Muscle of leg (tissue), 11 donors: ENCODE results near the gene COASY. TPM values are rescaled to one million over a fixed set of nuclear protein-coding genes. Genes with fewer than 3 reads are reported as not detected.

Experiments used
- DNase-seq: peaks from one replicate; pipeline ENCODE4 v3.0.0; 2013
- H3K27ac ChIP-seq: one replicate; pipeline ENCODE4 v1.5.1; 2013; ENCODE audit warnings: mild to moderate bottlenecking, low read length, control low read depth
- H3K27me3 ChIP-seq: one replicate; pipeline ENCODE4 v1.6.1; 2013; ENCODE audit warnings: low read length; ENCODE audit not compliant: control insufficient read depth, insufficient read depth
- H3K36me3 ChIP-seq: one replicate; pipeline ENCODE4 v1.6.1; 2013; ENCODE audit warnings: low read length; ENCODE audit not compliant: control insufficient read depth, insufficient read depth
- H3K4me1 ChIP-seq: one replicate; pipeline ENCODE4 v1.6.1; 2013; ENCODE audit warnings: low read length; ENCODE audit not compliant: control insufficient read depth, insufficient read depth
- H3K4me3 ChIP-seq: one replicate; pipeline ENCODE4 v1.5.1; 2013; ENCODE audit warnings: low read length, control low read depth
- H3K9me3 ChIP-seq: replicated peaks from 2 replicates; pipeline ENCODE4 v1.6.1; 2013; ENCODE audit warnings: low read depth, low read length; ENCODE audit not compliant: control insufficient read depth
- WGBS: methylation state at CpG from one replicate; pipeline ENCODE4 v1.1.5; 2013; ENCODE audit warnings: missing lambda C conversion rate; ENCODE audit not compliant: insufficient coverage; 5-methylcytosine and 5-hydroxymethylcytosine counted together
- polyA plus RNA-seq, 8 donors: library from polyadenylated mRNA; unstranded; fragments of 120-200 nt; gene quantifications; one replicate each; pipeline versions ENCODE4 v1.2.1 to v1.2.3, GENCODE V29; 2013; ENCODE audit warnings: inconsistent platforms in 1 of 8, low replicate concordance in 1 of 8; ENCODE audit not compliant: insufficient read length in 8 of 8, insufficient read depth in 1 of 8
- total RNA-seq: library from RNA; stranded (reverse); fragments of 120-200 nt; gene quantifications from one replicate; pipeline ENCODE4 v1.2.4, GENCODE V29; 2013

The COASY gene
- total and polyA plus RNA-seq, 9 donors, result 13.0 to 33.5 (median 28.6) TPM

DNA sequence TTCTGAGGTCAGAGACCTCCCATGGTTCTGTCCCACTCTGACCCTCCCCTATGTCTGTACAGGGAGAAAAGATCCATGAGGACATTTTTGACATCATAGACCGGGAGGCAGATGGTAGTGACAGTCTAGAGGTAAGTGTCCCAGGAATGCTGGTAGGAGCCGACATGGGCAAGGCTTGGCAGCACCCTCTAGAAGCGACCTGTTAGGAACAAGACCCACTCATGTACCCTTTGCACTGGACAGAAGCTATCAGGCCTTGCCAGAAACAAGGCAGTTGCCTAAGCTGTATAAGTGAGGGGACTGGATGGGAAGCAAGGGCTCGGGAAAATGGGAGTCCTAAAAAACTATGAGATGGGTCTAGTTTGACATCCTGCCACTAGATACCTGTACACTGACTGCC is 50.1 kb downstream of the COASY start:
- Histone ChIP-seq H3K27ac (no peak overlapping the region), H3K4me3 (no peak overlapping the region), H3K36me3 (peaks cover 44% of the 10 kb centered on the region), H3K27me3 (no peaks in the 10 kb centered on the region), H3K9me3 (no peaks in the 10 kb centered on the region), H3K4me1 (peaks cover 11% of the 10 kb centered on the region)
- no peak for DNase-seq
- no CpG with 5 or more reads among the region's 4 CpGs for WGBS

- peaks cover 44% of the 10 kb centered on the region for H3K36me3 ChIP-seq
- peaks cover 23% of the 10 kb centered on the region for H3K4me1 ChIP-seq
- DNase-seq, result no peak
- 92% methylated on average over 11 of the region's 17 CpGs for WGBS
- H3K27me3 ChIP-seq, result no peaks in the 10 kb centered on the region
- no peaks in the 10 kb centered on the region for H3K9me3 ChIP-seq
- H3K4me3 ChIP-seq, result no peak overlapping the region
- no peak overlapping the region for H3K27ac ChIP-seq
Measured at GRCh38 chr17:42613699-42614295, 51.8 kb downstream of the COASY start.

Other genes with a start within 250 kb of the COASY start
- 44.7 TPM for gene STAT3, start 173.7 kb upstream of the COASY start, total RNA-seq
- 10 to 100 TPM; 42.6 to 56.9 (median 48.1) TPM for gene STAT3, start 173.7 kb upstream of the COASY start, polyA plus RNA-seq
- 206 TPM for gene CAVIN1, start 138.9 kb upstream of the COASY start, total RNA-seq
- 100 to 1,000 TPM; 249 to 334 (median 299) TPM for gene CAVIN1, start 138.9 kb upstream of the COASY start, polyA plus RNA-seq
- gene ATP6V0A1, start 103.3 kb upstream of the COASY start, total RNA-seq, result 18.5 TPM
- gene ATP6V0A1, start 103.3 kb upstream of the COASY start, polyA plus RNA-seq, result 10 to 100 TPM; 16.7 to 36.4 (median 23.8) TPM
- gene NAGLU, start 25.9 kb upstream of the COASY start, total RNA-seq, result 17.1 TPM
- 10 to 100 TPM; 15.4 to 24.1 (median 20.8) TPM for gene NAGLU, start 25.9 kb upstream of the COASY start, polyA plus RNA-seq
- gene HSD17B1, start 9.2 kb upstream of the COASY start, total RNA-seq, result 1.9 TPM
- 1 to 10 TPM; 2.2 to 3.2 (median 2.6) TPM for gene HSD17B1, start 9.2 kb upstream of the COASY start, polyA plus RNA-seq
- 16.6 TPM for gene MLX, start 5.0 kb downstream of the COASY start, total RNA-seq
- 10 to 100 TPM; 31.5 to 39.6 (median 35.5) TPM for gene MLX, start 5.0 kb downstream of the COASY start, polyA plus RNA-seq
- gene PSMC3IP, start 15.6 kb downstream of the COASY start, total RNA-seq, result 5.4 TPM
- gene PSMC3IP, start 15.6 kb downstream of the COASY start, polyA plus RNA-seq, result 10 to 100 TPM; 10.5 to 13.5 (median 11.9) TPM
- 39.1 TPM for gene RETREG3, start 47.2 kb downstream of the COASY start, total RNA-seq
- 10 to 100 TPM; 27.6 to 36.1 (median 30.7) TPM for gene RETREG3, start 47.2 kb downstream of the COASY start, polyA plus RNA-seq
- gene TUBG1, start 47.5 kb downstream of the COASY start, total RNA-seq, result 22.2 TPM
- 10 to 100 TPM; 30.7 to 43.5 (median 38.2) TPM for gene TUBG1, start 47.5 kb downstream of the COASY start, polyA plus RNA-seq
- gene TUBG2, start 97.1 kb downstream of the COASY start, total RNA-seq, result 8.7 TPM
- 10 to 100 TPM in 7 of 8 donors, 1 to 10 TPM in 1; 10.0 to 19.2 (median 14.1) TPM for gene TUBG2, start 97.1 kb downstream of the COASY start, polyA plus RNA-seq
- 44.1 TPM for gene PLEKHH3, start 114.8 kb downstream of the COASY start, total RNA-seq
- gene PLEKHH3, start 114.8 kb downstream of the COASY start, polyA plus RNA-seq, result 10 to 100 TPM; 27.2 to 57.5 (median 40.6) TPM
- gene CCR10, start 119.7 kb downstream of the COASY start, total RNA-seq, result 1.0 TPM
- 1 to 10 TPM; 1.2 to 2.9 (median 1.5) TPM for gene CCR10, start 119.7 kb downstream of the COASY start, polyA plus RNA-seq
- 8.1 TPM for gene CNTNAP1, start 120.4 kb downstream of the COASY start, total RNA-seq
- gene CNTNAP1, start 120.4 kb downstream of the COASY start, polyA plus RNA-seq, result 10 to 100 TPM in 6 of 8 donors, 1 to 10 TPM in 2; 9.0 to 15.7 (median 13.1) TPM
- gene EZH1, start 182.9 kb downstream of the COASY start, total RNA-seq, result 20.4 TPM
- 10 to 100 TPM; 15.6 to 21.8 (median 18.0) TPM for gene EZH1, start 182.9 kb downstream of the COASY start, polyA plus RNA-seq
- 35.9 TPM for gene RAMP2, start 199.1 kb downstream of the COASY start, total RNA-seq
- gene RAMP2, start 199.1 kb downstream of the COASY start, polyA plus RNA-seq, result 10 to 100 TPM; 56.8 to 87.2 (median 73.2) TPM
- gene VPS25, start 211.3 kb downstream of the COASY start, total RNA-seq, result 41.0 TPM
- gene VPS25, start 211.3 kb downstream of the COASY start, polyA plus RNA-seq, result 10 to 100 TPM; 28.7 to 40.0 (median 32.6) TPM
- gene WNK4, start 218.5 kb downstream of the COASY start, total RNA-seq, result 0.09 TPM
- 1 to 10 TPM in 3 of 8 donors, under 1 TPM in 5; 0.20 to 1.2 (median 0.67) TPM for gene WNK4, start 218.5 kb downstream of the COASY start, polyA plus RNA-seq
- gene COA3, start 236.6 kb downstream of the COASY start, total RNA-seq, result 84.1 TPM
- 10 to 100 TPM; 53.6 to 63.9 (median 59.5) TPM for gene COA3, start 236.6 kb downstream of the COASY start, polyA plus RNA-seq
- 0.04 TPM for gene CNTD1, start 236.7 kb downstream of the COASY start, total RNA-seq
- gene CNTD1, start 236.7 kb downstream of the COASY start, polyA plus RNA-seq, result 1 to 10 TPM in 3 of 8 donors, under 1 TPM in 5; 0.37 to 1.6 (median 0.81) TPM